Erythroblast (primary cell): ENCODE data around the gene FUT7.

Experiments
- DNase-seq, 2 experiments: peaks; one replicate each; lab custom pipeline; 2025; lab: John Stamatoyannopoulos, UW
- GATA1 ChIP-seq: IDR thresholded peaks from 2 replicates; pipeline ENCODE4 v1.6.1; 2011; ENCODE audit warnings: low read depth, mild to moderate bottlenecking, control low read depth, low read length, moderate library complexity
- POLR2A ChIP-seq: IDR thresholded peaks from 2 replicates; pipeline ENCODE4 v1.6.1; 2011; ENCODE audit warnings: mild to moderate bottlenecking, low read length

Gene FUT7

DNA sequence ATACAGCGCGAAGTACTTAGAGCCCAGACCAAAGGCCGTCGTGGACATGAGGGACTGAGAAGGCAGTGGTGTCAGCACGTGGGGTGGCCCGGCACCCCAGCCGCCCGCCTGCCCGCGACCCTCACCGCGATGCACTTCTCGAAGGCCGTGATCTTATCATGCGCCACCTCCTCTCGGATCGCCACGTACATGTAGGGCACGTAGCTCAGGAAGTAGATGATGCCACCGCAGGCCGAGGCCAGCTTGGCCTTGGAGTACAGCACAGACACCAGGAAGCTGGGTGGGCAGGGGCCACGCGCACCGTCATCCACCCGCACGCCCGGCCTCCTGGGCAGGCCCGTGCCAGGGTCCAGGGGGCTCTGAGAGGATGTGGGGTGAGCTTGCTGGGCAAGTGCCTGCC, 14.8 kb downstream of the FUT7 start:
- TF ChIP-seq GATA1 (no peak), POLR2A (no peak)

GRCh38 chr9:137016436-137016835, 15.5 kb downstream of the FUT7 start:
- TF ChIP-seq POLR2A (no peak), GATA1 (no peak)
- DNase-seq: no peak

More for the DNA sequence above, 14.8 kb downstream of the FUT7 start:
- no peak for DNase-seq

- no peak for DNase-seq
- no peak for TF ChIP-seq GATA1
- no peak for TF ChIP-seq POLR2A
These were observed 15.9 kb downstream of the FUT7 start for GRCh38 chr9:137015976-137016375.

GRCh38 chr9:137015540-137015930, 16.4 kb downstream of the FUT7 start:
- no peak for DNase-seq
- TF ChIP-seq POLR2A: no peak
- no peak for TF ChIP-seq GATA1

DNA sequence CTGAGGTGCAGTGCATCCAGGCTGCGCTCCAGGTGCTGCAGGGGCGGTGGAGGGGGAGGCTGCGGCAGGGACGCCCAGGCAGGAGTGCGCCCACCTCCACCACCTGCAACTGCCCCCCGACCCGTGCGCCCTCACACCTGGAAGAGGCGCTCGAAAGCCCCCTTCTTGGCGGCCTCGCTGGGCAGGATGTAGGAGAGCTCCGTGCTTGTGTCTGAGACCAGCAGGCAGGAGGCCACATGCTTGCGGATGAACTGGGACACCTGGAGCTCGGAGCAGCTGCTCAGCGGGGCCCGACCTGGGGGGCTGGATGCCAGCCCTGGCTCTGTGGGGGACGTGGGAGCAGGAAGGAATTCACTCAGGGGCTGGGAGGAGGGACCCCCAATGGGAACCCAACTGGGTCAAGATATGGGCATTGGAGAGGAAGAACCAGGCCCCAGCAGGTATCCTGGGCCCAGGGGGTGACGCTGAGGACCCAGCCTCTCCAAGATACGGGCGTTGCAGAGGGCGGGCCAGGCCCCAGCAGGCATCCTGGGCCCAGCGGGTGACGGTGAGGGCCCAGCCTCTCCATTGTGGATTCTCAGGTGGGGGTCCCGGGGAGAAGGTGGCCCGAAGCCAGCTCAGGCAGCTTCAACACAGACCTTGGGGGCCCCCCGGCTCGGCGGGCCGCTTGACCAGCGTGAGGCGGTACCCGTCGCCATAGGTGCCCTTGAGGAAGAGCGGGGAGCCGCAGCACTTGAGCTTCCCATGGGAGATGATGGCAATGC, 16.9 kb downstream of the FUT7 start:
- no peak for TF ChIP-seq POLR2A
- no peak for TF ChIP-seq GATA1

GRCh38 chr9:137014166-137014565, 17.7 kb downstream of the FUT7 start:
- no peak for TF ChIP-seq GATA1
- no peak for TF ChIP-seq POLR2A
- no peak for DNase-seq

More for the DNA sequence above, 16.9 kb downstream of the FUT7 start:
- no peak for DNase-seq

DNA sequence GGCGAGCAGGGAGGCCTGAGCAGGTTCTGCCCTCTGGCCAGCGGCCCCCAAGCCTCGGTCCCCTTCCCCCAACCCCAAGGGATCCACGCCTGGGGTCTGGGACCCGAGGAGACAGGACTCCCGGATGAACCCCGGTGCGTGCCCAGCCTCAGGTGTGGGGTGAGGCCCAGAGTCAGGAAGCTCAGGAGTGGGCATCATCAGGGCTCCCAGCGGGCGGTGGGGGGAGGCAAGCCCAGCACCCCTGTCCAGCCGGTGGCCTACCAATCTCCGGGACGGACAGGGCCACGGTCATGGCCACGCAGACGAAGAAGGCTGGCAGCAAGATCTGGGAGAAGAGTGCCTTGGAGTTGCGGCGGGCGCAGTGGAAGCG, 18.3 kb downstream of the FUT7 start:
- no peak for TF ChIP-seq GATA1
- TF ChIP-seq POLR2A: no peak
- no peak for DNase-seq

GRCh38 chr9:137012694-137013570, 19.0 kb downstream of the FUT7 start:
- TF ChIP-seq GATA1: no peak
- TF ChIP-seq POLR2A: no peak

GRCh38 chr9:137011907-137012675, 19.8 kb downstream of the FUT7 start:
- TF ChIP-seq POLR2A: no peak
- TF ChIP-seq GATA1: no peak
- no peak for DNase-seq

More at GRCh38 chr9:137012694-137013570, 19.0 kb downstream of the FUT7 start:
- peak in 1 of 2 experiments; percentile 30 for DNase-seq

DNA sequence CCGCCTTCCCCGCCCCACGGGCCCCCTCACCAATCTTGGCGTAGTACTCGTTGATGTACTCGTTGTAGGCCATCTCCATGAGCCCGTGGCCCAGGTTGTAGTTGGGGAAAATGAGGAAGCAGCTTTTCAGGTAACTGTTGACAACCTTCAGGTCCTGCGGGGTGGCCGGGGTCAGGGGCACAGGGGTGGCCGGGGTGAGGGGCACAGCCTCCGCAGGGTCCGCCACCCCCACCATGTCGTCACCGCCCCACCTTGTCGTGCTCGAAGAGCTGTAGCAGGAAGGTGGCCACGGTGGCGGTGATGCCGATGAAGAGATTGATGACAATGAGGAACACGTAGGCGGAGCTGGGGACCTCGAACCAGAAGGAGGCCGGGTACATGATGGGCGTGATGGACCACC, 20.7 kb downstream of the FUT7 start:
- TF ChIP-seq POLR2A: no peak
- no peak for TF ChIP-seq GATA1
- no peak for DNase-seq

DNA sequence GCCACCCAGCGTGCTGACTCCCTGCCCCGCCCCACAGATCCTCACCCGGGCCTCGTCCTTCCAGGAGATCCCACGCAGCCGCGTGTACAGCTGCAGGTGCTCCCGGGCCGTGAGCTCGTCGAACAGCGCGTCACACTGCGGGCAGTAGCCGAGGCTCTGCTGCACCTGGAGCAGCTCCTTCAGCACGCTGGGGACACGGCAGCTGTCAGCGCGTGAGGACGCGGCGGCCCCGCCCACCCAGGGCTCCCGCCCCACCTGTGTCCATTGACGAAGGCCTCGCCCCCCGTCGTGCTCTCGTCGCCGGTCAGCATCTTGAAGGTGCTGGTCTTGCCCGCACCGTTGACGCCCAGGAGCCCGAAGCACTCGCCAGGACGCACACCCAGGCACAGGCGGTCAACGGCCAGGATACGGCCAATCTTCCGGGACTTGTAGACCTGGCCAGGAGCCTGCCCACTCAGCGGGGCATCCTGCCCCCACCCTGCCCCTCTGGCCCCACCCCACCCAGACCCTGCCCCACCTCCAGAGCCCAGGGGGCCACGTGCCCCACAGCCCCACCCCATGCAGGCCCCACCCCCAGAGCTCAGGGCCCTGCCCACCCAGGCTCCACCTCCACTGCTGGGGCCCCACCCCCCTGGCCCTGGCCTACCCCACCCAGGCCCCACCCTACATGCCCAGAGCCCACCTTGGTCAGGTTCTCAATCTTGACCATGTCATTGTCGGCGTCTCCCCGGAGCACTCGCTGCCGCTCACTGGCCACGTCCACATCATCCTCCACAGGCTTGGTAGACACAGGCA, 21.8 kb downstream of the FUT7 start:
- TF ChIP-seq POLR2A: no peak
- no peak for TF ChIP-seq GATA1
- no peak for DNase-seq

DNA sequence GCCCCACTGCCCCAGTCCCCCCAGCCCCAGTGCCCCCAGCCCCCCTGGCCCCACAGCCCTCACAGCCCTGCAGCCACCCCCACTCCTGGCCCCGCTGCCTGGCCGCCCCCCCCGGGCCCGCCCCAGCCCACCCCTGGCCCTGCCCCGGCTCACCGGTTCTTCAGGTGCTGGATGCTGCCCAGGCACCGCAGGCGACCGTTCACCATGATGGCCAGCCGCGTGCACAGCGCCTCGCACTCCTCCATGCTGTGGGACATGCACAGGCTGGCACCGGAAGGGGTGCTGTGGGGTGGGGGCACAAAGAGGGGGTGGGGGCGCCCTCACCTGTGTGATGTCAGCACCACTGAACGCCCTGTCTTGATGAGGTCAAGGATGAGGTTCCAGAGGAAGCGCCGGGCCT, 22.7 kb downstream of the FUT7 start:
- TF ChIP-seq GATA1 (no peak), POLR2A (no peak)
- no peak for DNase-seq

DNA sequence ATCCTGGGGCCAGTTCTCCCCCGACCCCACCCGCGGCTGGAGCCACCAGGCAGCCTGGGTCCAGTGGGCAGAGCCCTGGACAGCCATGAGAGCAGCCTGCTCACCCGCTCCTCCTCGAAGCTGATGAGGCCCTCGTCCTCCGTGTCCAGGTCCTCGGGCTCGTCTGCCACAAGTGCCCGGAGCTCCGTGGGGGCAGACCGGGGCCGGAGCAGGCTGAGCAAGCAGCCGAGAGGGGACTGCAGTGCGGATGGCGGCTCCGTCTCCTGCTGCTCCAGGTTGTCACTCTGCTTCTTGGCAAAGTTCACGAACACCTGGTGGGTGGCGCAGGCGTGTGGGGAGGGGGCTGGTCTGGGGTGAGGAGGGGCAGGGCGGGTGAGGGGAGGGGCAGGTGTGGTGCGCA, 23.6 kb downstream of the FUT7 start:
- TF ChIP-seq GATA1 (no peak), POLR2A (no peak)
- DNase-seq: no peak
